Activated CD4-positive, CD25-positive, alpha-beta regulatory T cell treated with anti-CD3 and anti-CD28 coated beads, Interleukin-2, amount 50 U/mL, for 72 hours (primary cell): ENCODE data around the gene AGTRAP.

ENCODE experiments used
- DNase-seq: peaks from one replicate; pipeline ENCODE4 v3.0.0; 2021

AGTRAP gene, protein sequence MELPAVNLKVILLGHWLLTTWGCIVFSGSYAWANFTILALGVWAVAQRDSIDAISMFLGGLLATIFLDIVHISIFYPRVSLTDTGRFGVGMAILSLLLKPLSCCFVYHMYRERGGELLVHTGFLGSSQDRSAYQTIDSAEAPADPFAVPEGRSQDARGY

DNA sequence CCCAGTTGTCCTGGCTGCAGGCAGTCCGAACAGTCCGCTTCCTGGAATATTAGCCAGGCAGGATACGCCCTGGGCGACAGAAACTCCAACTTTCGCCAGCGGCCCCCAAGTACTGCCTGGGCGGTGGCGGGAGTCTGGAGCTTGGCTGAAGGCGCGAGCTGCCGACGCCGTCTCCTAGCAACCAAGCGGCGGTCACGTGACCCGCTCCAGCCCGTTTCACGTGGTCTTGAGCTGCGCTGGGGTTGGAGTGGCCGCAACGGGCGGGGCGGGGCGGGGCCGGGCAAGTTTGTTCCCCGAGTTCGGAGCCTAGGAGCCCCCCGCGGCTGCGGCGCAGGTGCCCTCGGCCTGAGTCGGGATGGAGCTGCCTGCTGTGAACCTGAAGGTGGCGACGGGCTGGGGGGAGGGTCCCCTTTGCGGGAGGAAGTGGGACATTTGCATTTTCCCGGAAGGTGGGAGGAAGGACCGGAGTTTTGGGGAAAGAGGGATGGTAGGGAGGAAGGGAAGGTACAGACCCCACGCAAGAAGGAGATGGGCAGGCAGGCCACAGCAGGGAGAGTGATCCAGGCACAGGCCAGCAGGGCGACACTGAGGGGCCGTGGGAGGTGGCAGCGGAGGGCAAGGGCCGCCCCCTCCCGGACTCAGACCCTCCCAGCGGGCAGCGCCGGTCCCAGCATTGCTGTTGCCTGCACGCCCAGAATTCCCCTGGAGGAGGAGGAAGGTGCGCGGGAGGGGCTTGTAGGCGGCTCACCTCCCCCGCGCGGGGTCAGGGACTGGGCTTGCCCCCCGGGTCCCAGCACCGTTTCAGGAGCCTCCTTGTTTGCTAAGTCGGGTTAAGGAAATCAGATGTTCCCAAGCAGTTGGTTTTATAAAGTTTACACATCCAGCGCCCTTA is at the start of gene AGTRAP:
TSS of gene AGTRAP (plus strand) at position 283 of the 892 bp plus-strand sequence. CDS start at position 356, 73 bp downstream.
- peak; percentile 87 for DNase-seq

DNA sequence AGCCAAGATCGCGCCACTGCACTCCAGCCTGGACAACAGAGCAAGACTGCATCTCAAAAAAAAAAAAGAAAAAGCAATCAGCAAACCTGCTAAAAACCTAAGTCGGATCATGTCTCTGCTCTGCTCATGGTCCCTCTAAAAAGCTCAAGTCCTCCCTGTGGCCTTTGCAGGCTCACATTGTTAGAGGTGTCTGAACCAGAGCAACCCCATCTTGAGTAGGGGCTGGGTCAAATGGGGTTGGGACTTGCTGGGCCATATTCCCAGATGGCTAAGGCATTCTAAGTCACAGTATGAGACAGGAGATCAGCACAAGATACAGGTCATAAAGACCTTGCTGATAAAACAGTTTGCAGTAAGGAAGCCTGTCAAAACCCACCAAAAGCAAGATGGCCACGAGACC is 47.4 kb upstream of the AGTRAP start:
- no peak for DNase-seq

DNA sequence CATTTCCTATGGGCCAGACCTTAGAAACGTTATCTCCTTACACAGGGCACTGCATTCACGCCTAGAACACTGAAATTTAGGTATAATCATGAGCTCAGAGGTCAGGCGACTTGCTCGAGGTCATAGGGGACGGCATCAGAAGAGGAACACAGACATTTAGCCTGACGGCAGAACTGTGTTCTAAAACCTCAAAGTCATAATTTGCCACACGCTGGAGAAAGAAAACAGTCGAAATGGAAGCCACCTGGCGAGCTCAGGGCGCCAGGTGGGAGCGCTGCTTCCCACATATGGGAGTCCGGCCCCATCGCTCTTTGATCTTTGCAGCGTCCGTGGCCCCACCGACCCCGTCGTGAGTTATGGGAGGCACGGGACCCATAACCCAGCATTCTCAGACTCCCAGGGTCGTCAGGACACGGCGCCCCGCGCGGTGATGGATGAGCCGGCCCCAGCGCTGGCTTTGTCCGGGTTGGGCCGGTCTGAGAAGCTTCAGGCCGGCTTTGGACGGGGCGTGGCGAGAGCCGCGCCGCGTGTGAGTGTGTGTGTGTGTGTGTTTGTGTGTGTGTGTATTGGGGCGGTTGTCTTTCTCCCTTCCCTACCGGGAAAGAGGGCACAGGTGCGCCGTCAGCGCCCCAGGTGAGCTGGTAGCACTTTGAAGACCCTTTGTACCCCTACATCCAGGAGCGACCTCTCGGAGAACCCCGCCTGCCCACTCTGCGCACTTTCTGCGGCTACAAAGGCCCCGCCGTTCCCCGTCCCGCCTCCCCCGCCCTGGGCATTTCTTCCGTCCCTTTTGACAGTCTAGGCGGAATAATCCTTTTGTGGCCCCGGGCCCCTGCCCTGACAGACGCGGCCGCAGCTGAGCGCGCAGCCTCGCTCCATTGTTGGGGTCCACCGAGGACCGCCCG is 45.3 kb upstream of the AGTRAP start:
- no peak for DNase-seq

DNA sequence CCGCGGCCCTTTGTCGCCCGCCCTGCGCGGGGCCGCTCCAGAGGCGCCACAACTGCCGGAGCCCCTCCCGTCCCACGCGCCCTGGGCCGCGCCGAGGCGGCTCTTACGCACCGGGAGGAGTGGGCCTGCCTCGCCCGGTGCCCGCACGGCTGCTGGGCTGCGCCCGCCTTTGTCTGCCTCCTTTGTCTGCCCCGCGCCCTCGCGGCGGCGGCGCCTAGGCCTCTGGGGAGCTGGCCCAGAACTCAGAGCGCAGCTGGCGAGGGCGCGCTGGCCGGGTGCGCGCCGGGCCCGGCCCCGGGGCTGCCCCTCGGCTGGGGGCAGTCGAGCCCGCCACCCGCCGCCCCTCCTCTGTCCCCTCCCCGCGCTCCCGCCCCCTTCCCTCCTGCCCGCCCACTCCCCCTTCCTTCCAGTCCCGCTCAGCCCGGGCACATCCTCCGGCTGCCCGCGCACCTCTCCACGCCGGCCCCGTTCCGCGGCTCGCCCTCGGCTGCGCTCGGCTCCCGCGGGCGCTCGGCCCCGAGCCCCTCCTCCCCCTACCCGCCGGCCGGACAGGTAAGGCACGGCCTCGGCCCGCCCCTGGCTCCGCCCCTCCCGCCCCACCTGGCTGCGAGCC is 44.5 kb upstream of the AGTRAP start, which contains the start of gene DRAXIN:
TSS of gene DRAXIN (plus strand) at position 409 of the 613 bp plus-strand sequence. CDS start 14,549 bp downstream, outside the sequence.
- DNase-seq: no peak

DNA sequence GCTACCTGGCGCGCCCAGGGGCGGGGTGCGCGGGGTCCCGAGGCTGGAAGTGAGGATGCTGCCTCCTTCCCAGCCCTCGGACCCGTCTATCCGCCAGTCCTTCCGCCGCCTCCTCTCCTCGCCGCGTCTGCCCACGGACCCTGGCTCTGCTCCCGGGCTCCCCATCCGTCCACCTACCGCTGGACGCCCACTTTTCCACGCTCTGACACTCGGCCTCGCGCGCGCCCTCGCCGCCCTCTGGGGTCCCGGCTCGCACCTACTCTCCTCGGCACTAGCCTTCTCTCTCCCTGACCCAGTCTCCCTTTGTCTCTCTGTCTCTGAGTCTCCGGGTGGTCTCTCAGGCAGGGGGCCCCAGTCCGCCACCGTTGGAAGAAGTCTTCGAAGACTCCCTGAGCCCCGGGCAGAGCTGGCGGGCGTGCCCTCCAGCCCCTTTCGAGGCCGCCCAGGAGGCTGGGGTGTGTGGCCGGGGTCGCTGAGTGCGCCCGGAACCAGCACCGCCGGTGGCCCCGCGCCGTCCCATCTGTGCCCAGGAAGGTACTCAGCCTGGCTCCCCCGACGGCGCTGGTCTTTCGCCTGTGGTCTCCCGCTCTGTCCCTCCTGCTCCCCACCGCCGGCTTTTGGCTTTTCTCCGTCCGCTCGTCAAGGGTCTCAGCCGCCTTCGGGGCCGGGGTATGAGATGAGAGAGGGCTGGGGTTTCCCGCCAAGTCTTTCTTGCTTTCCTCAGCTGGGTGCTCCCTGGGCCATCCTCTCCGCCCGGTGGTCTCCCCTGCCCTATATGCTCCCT is 43.8 kb upstream of the AGTRAP start:
- no peak for DNase-seq

DNA sequence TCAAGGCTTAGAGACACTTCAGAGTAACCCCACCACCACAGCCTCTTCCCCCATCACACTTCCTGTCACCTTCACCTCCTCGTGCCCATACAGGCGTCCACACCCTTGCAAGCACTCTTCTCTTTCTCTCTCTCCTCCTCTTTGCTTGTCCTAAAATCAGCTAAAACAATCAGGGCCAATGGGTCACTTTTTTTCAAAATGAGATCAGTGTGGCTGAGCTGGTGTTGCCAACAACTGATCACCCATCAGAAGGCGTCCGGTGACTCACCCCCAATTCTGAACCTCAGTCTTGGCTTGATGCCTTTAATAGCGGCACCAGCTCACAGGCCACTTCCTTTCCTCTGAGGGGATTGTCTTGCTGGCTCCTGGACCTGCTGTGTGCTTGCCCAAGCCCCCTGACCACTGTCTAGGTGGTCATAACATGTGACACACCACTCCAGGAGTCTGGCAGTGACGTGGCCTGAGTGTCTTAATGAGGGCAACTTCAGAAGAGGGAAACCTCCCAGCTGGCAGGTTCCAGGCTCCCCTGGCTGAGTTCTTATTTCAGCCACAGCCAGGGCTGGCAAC is 42.8 kb upstream of the AGTRAP start:
- DNase-seq: peak; percentile 51

DNA sequence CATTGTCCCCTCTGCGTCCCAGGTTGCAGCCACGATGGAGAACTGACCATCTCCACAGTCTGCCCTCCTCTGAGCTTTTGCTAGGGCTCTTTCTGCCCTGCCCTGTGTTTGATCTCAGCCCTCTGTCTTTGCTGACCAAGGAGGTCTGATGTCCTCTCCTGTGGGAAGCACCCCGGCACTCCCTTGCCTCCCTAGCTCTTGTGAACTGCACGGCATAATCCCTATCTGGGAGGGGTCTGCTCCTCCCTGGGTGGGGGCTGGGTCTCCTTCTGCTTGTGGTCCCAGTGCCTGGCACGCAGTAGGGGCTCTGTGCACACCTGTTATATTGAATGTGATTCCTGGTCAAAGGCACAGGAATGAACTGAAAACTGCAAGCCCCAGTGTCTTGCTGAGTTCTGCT is 42.0 kb upstream of the AGTRAP start:
- DNase-seq: no peak

DNA sequence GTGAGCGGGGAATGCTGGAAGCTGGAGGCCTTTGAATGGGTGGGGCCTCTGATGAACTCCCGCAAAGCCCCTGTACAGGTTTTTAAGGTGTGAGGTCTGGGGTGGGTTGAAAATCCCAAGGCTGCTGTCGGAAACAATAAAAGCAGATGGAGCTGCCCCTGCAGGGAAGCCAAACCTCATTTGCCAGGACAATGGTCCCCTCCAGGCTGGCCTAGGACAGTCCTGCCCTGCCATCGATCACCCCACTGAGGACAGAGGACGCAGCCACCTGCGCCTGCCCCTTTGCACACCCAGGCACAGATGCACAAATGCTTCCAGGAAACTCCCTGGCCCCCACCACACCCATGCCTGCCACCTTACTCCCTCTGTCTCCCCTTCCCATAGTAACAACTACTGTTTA is 40.1 kb upstream of the AGTRAP start:
- no peak for DNase-seq

DNA sequence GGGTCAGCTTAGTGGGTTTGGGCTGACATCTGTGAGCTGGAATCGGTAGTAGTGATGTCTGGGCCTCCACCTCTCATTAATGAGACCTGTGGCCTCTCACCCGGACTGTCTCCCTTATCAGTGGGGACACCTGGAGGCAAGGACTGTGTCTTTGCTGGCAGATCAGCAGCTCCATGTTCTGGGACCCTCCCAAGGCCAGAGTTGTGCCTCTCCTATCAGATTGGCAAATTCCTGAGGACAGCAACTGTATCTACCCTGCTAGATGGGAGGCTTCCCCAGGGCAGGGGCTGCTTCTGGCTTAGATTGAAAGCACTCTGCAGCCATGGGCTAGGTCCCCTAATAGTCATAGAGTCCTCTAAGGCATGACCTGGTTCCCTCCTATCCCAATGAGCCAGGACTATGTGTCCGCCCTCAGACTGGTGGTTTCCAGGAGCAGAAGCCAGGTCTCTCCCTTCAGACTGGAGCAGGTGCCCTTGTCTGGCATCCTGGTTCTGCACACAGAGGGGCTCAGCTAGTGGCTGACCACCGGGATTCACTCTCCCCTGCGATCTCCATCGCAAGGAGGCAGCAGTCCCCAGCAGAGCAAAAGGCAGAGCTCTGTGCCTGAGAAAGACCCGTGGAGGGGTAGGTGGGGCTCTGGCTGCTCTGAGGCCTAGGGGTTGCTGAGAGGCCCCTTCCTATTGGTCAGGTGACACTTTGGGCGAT is 38.6 kb upstream of the AGTRAP start:
- no peak for DNase-seq

DNA sequence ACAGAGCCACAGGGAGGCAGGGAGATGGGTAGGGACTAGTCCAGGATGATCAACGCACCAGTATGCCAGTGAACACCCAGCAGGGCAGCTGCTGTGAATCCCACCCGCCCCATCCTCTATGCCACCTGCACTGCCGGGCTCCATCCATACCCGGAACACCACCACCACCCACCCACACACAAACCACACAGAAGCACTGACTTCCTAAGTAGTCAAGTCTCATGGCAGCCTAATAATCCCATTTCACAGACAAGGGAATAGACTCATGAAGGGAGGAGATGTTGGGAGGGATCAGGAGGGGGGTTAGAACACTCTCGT is 38.1 kb upstream of the AGTRAP start:
- DNase-seq: no peak

DNA sequence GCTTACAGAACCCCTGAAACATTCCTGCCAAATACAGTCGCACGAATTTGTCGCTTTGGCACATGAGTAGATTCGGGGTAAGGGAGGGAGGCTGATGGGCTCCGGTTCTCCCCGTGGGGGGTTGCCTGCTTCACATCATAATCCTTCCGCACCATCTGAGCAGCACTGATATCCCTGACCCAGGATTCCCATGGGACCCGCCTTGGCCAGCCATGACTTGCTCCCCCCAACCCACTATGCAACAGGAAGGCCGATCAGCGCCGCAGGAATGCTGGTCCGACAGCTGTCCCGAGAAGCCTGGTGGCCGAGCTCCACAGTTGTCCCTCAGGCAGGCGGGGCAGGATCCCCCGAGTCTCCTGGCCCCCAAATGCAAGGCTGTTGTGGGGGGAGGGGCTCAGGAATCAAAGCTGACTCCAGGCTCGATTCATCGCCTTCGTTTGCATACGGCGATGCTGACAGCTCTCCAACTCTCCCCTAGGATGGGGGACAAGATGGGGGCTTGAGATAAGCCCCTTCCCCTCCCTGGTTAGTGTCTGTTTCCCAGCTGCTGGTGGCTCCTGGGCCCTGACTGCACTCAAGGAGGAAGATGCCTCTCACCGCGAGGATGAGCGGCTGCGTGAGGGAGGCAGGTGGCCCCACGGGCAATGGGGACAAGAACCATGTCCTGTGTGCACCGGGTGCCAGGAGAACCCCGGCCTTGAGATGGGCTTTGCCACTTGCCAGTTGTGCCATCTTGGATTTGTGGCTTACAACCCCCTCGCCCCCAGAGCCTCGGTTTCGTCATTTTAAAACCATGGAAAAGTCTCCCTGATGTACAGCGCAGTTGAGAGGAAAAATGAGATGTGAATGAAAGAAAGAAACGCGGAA is 35.1 kb upstream of the AGTRAP start:
- no peak for DNase-seq

DNA sequence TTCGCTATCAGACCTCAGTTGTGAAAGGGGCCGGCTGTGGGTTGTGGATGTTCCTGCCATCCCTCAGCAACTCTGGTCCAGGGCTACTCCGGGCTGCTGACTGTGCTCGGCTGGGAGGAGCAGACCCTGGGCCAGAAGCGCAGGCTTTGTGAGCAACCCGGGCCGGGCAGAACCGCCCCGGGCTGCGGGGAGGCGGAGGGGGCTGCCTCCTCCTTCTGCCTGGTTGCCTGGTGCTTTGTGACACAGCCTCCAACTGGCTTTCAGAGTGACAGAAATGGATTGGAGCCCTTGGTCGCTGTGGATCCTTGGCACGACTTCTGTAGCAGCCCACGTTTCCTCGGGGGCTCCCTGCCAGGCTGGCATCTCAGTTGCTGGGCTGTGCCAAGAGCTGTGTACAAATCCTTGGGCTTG is 34.4 kb upstream of the AGTRAP start:
- no peak for DNase-seq

DNA sequence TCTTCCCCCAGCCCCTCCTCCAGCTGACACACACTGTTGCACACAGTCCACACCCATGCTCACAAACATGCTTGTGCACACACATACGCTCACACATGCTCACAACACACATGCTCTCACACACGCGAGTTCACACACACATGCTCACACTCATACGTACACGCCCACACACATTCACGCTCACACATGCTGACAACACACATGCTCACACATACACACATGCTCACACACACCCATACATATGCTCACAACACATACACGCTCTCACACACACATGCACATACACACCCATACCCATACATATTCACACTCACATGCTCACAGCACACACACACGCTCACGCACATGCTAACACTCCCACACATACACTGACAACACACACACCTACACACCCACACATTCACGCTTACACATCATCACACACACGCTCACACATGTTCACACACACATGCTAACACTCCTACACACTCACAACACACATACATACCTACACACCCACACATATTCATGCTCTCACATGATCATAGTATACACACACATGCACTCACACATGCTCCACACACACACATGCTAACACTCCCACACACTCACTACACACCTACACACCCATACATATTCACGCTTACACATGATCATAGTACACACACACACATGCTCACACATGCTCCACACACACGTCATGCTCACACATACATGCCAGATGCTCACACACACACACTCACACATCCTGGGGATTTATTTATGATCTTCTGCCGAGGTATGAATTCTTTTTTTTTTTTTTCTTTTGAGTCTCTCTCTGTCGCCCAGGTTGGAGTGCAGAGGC is 33.7 kb upstream of the AGTRAP start:
- DNase-seq: no peak

DNA sequence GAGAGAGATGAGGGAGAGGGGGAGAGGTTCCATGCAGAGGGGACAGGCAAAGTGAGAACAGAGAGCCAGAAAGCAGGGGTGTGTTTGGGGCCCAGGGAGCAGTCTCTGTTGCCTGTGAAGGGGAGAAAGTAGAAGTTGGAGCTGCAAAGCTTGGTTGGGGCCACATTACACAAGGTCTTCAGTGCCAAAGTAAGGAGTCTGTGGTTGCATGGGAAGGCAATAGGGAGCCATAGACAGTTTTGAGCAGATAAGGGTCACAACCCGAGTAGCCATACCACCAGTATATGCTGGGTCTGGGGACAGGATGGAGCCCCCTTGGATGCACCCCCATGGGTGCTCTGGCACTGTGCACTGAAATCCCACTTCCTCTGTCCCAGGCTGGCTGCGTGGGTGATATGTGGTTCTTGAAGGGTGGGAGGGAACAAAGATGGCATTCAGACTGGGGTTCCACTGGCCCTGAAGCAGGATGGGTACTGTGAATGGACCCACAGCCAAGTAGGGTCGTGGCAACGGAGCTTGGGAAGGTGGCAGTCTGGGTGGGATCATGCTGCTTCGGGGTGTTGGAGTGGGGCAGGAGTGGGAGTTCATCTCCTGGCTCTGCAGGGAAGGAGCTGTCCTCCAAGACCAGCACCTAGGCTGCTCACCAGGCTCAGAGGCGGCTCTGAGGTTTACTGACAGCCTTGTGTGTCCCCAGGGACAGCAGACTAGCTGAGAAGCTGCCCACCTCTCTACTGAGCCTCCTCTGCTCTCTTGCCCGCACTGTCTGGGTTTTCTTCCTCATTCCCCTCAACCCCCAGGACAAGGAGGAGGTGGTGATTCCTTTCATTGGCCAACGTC is 32.4 kb upstream of the AGTRAP start:
- DNase-seq: no peak

DNA sequence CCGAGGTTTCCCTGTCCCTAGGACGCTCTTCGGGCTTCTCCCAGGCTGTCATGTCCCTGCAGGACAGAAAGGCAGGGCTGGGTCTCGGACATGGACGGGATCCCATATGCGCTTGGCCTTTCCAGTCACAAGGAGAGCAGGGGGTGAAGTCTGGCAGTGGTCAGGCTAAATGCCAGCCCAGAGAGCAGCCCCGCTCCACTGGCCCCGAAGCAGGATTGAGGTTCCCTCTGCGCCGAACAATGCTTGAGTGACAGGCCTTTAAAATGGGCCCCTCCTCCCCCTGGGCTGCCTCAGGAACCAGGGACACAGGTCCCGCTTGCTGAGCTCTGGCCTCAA is 31.8 kb upstream of the AGTRAP start:
- DNase-seq: no peak

DNA sequence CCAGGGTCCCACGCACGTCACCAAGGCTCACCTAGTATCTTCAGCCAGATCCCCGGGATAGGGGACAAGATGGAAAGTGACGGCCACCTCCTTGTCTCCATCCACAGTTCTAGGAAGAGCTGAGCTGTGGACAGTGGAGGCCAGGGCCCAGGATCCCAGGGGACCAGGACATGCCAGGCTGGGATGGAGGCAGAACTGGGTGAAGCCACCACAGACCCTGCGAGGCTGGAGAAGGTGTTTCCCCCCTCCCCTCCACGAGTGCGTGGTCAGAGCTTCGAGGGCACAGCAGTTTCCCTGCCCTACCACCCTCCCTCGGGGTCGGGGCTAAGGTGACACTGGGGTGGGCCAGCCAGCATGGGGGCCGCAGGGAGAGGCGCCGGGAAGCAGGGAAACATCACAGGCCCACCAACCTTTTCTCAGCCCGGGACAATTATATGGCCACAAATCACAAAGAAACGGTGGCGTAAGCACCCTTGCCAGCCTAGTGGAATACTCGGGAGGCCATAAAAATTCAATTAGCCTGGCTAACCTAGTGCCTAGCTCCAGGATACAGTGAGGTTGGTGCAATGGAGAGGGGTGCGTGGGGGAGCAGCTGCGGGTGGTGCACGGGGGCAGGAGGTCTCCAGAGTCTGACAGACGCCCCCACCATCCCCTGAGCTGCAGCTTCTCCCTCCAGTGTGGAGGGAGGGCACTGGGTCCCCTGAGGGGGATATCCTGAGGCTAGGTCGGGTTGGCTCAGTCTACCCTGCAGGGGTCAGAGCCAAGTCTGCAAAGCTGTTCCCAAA is 31.1 kb upstream of the AGTRAP start:
- DNase-seq: no peak

DNA sequence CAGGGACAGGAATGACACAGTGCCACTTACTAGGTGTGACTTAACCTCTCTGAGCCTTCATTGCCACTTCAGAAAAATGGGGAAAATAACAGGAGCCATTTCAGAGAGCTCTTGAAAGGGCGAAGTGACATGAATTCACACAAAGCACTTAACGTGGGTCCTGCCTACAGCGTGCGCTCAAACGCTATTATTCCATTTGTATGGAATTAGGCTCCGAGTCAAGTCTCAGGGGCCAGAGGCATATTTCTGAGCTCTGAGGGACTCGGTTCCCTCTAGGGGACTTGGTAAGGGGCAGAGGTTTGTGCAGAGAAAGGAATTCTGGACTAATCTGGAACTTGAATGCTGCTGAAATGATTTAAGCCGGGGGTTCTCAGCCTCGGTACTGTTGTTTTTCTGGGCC is 30.3 kb upstream of the AGTRAP start:
- DNase-seq: no peak

DNA sequence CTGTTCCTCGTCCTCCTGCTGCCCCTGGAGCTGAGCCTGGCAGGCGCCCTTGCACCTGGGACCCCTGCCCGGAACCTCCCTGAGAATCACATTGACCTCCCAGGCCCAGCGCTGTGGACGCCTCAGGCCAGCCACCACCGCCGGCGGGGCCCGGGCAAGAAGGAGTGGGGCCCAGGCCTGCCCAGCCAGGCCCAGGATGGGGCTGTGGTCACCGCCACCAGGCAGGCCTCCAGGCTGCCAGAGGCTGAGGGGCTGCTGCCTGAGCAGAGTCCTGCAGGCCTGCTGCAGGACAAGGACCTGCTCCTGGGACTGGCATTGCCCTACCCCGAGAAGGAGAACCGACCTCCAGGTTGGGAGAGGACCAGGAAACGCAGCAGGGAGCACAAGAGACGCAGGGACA is 29.6 kb upstream of the AGTRAP start:
- DNase-seq: no peak
